NCI-H748 (cell line): ENCODE measurements around the gene NRG2.

Experiments
- DNase-seq: peaks from one replicate; lab custom pipeline; 2025; ENCODE audit not compliant: unreplicated experiment; lab: John Stamatoyannopoulos, UW

NRG2 gene

GRCh38 chr5:140042643-140043507 is at the start of gene NRG2:
NRG2 (minus strand) TSS chr5:140043299.
- DNase-seq: peak; percentile 77

GRCh38 chr5:140090251-140090650 is 47.2 kb upstream of the NRG2 start:
- no peak for DNase-seq

- DNase-seq: no peak
These were observed 41.4 kb upstream of the NRG2 start for GRCh38 chr5:140084541-140084940.

GRCh38 chr5:140083650-140084049 is 40.6 kb upstream of the NRG2 start:
- DNase-seq: no peak

GRCh38 chr5:140083120-140083519 is 40.0 kb upstream of the NRG2 start:
- no peak for DNase-seq

GRCh38 chr5:140076788-140077187 is 33.7 kb upstream of the NRG2 start:
- no peak for DNase-seq

GRCh38 chr5:140076142-140076541 is 33.0 kb upstream of the NRG2 start:
- no peak for DNase-seq

GRCh38 chr5:140075371-140075770 is 32.3 kb upstream of the NRG2 start:
- peak; percentile 25 for DNase-seq

- DNase-seq: peak; percentile 16
These were observed 30.2 kb upstream of the NRG2 start for GRCh38 chr5:140073296-140073695.

GRCh38 chr5:140072812-140073211 is 29.7 kb upstream of the NRG2 start:
- no peak for DNase-seq

- no peak for DNase-seq
These were observed 17.7 kb upstream of the NRG2 start for GRCh38 chr5:140060816-140061215.

GRCh38 chr5:140058212-140058932 is 15.3 kb upstream of the NRG2 start:
- no peak for DNase-seq

GRCh38 chr5:140056880-140057279 is 13.8 kb upstream of the NRG2 start:
- DNase-seq: no peak

GRCh38 chr5:140055152-140055551 is 12.1 kb upstream of the NRG2 start:
- DNase-seq: no peak

GRCh38 chr5:140054086-140054689 is 11.1 kb upstream of the NRG2 start:
- DNase-seq: peak; percentile 31

GRCh38 chr5:140051950-140052349 is 8.9 kb upstream of the NRG2 start:
- DNase-seq: no peak

- no peak for DNase-seq
These were observed 6.6 kb upstream of the NRG2 start for GRCh38 chr5:140049713-140050112.

- DNase-seq: no peak
These were observed 6.1 kb upstream of the NRG2 start for GRCh38 chr5:140049205-140049604.

- DNase-seq: no peak
These were observed 942 bp upstream of the NRG2 start for GRCh38 chr5:140044041-140044440.

GRCh38 chr5:140043508-140043872 is 391 bp upstream of the NRG2 start:
- DNase-seq: peak; percentile 69

GRCh38 chr5:140042393-140042642 is 781 bp downstream of the NRG2 start:
- no peak for DNase-seq
